Measurements from ENCODE around the gene CYP2J2.
A peak's percentile ranks its signal among the peaks of the same experiment; 100 is the strongest.
"Not testable (repeated sequence)": the region's sequence is repeated elsewhere in the genome, so short reads cannot be mapped to it uniquely, and the experiment has no call there.

Gene CYP2J2

DNA sequence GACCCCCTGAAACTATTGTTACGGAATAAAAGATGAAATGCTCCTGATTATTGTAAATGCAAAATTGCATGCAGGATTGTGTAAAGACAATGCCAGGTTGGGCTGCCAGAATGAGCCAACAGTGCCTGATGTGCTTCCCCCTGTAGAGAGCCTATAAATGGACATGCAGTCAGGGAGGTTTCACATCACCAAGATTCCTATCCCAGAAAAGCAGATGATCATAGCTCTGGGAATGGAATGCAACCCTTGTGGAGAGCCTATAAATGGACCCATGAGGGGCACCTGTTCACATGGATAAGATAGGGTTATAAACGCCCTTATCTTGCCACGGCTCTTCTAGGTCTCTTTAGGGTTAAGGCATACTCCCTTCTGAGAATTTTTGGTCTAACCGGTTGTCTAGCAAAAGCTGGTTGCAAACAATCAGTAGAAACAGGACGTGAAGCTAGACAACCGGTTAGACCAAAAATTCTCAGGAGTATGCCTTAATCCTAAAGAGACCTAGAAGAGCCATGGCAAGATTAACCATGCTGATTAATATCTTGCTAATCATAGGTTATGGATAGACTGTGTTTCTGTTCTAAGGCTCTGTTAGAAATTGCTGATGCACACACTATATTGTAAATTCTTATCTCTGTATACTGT lies 5.2 kb downstream of the CYP2J2 start:
- not testable (repeated sequence) for DNase-seq (ENCODE audit: low read depth in 2 of 2)

DNA sequence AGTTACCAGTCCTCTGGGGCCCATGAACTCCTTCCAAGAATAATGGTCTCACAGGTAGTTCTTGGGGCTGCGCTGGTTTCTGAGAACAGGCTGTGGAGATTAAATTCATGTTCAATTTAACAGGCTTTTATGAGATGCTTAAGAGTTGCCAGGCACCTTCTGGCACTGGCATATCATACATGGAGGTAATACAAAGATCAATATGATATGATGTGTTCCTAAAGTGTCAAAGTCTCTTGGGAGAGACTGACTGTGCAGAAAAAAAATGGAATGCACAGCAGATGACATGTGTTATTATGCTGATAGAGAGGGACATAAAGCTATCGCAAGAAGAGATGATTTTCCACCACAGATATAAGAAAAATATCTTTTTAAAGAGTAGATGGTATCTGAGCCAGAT lies 6.8 kb downstream of the CYP2J2 start:
- no peak for DNase-seq (ENCODE audit: low read depth in 2 of 2)

DNA sequence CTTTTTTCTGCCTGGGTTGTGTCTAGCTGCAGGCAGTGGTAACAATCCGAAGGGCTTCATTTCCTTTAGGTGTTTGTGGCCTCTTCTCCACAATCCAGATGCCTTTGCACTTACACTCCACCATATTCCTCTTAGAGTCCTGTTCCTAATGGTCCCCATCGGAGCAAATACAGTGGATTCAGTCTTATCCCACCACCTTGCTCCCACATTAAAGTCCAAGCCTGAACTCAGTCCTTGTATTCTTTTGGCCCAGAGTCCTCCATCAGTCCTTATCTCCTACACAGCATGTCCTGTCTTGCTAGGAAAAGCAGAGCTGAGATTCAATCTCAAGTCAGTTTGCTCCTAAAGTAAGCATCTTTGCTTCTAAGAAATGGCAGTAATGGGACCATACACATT lies 8.8 kb downstream of the CYP2J2 start:
- DNase-seq (ENCODE audit: low read depth in 2 of 2): no peak

DNA sequence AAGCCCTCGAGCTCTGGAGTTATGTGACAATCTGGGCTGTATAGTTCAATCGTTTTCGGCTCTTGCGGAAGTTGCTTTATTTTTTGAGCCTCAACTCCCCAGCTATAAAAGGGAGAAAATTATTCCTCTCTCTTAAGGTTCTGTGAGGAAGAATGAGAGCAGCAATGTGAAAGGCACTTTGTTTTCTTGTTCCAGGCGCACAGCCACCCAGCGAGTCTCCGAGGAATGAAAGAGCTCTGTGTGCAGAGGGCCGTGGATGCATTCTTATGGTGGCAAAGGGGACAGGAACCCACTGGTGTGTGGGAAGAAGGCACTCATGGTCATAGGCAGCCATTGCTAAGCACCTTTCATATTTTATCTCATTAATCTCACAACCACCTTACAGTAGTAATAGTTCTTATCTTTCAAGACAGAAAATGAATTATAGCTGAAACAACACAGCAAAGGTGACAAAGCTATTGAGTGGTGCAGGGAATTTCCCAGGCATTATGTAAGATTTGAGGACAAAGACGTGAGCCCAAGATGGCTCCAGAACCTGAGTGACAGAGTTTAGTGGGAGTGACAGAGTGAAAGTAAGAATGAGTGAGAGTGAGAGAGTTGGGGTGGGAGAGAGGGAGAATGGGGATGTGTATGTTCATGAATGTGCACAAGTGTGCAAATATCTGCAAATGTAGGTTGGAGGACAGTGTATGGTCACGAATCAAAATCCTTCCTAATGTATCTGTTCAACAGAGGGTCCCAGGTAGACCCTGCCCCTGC lies 9.4 kb downstream of the CYP2J2 start:
- DNase-seq (ENCODE audit: low read depth in 2 of 2): no peak

DNA sequence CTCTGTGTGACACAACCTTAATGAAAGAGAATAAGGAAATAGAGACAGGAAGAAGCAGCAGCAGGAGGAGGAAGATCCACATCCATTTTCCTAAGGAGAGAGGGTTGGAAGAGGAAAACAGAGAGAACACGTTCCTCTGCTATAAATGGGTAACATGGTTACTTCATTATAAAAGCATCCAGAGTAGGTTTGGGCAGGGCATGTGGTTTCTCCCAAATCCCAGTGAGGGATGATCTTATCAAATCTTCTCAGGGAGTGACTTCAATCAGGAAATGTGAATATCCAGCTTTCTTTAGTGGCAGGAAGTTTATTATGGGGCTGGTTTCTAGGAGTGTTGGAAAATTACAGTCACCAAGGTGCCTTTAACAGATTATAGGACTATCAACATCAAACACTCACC lies 11.1 kb downstream of the CYP2J2 start:
- no peak for DNase-seq (ENCODE audit: low read depth in 2 of 2)

DNA sequence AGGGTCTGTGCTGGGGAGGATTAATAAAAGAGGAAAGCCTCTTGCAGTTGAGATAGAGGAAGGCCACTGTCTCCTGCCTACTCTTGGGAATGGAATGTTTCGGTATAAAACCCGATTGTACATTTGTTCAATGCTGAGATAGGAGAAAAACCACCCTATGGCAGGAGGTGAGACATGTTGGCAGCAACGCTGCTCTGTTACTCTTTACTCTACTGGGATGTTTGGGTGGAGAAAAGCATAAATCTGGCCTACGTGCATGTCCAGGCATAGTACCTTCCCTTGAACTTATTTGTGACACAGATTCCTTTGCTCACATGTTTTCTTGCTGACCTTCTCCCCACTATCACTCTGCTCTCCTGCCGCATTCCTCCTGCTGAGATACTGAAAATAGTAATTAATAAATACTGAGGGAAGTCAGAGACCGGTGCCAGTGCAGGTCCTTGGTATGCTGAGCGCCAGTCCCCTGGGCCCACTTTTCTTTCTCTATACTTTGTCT lies 11.7 kb downstream of the CYP2J2 start:
- DNase-seq (ENCODE audit: low read depth in 2 of 2): not testable (repeated sequence)

DNA sequence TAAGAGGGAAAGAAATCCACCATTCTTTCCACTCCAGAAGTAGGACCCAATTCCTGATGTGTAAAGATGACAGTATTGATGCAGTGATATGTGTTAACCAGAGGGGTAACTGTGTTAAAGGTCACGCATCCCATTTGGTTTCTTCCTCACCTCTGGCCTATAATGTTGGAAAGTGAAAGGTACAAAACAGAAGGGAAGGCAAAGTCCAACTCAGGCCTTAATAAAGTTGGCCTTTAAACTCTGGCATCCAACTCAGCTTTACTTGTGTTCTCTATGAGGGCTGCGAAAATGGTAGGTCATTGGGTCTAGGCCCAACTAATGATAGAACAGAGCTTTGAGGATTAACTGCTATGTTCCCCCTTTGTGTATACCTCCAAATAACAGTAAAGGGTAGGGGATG lies 17.9 kb downstream of the CYP2J2 start:
- DNase-seq (ENCODE audit: low read depth in 2 of 2): no peak

DNA sequence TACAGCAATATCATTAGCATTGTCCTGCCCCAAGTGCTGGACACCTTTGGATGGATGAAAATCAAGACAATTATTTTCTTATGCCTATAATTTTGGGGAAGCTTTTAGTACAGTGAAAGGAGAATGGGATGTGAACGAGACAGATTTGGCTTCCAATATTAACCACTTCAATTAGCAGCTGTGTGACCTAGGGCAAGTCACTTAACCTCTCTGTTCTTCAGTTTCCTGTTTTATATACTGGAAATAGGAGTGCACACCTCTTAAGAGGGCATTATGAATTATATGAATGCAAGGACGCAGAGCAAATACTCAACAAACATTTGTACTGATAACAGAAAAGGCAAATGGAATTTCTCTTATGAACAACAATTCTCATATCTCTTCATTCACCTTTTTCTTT lies 18.5 kb downstream of the CYP2J2 start:
- no peak for DNase-seq (ENCODE audit: low read depth in 2 of 2)

DNA sequence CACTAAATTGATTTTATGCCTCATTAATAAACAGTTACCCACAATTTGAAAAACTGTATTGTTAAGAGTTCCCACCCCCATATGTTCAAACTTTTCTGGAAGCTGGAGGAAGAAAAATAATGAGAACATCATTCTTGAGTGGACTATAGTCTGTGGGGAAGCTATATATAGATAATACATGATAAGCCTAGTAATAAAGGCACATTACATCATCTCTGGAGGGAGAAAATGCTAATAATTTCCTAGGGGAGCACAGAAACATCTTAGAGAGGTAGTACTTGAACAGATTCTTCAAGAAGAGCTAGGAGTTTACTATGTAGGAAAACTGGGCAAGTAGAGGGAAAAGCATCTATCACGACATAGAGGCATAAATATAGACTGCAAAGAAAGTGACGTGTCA lies 19.6 kb downstream of the CYP2J2 start:
- no peak for DNase-seq (ENCODE audit: low read depth in 2 of 2)

DNA sequence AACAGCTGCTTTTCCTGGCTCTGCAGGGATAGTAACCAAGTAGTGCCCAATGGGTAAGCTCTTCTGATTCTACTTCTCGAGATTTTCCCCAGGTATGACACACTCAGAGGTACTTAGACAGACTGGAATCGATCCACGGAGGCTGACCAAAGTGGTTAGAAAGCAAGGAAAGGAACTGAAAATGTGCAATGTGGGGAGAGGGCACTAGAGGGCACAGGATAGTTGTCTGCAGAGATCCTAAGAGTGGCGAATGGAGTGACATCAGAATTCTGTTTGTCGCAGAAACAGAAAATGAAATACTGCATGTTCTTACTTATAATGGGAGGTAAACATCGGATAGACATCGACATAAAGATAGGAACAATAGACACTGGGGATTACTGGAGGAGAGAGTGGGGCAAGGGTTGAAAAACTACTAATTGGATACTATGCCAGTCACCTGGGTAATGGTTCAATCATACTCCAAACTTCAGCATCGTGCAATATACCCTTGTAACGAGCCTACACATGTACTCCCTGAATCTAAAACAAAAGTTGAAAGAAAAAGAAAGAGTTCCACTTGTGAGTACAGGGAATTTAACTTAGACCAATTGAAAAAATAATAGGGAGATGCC lies 23.3 kb downstream of the CYP2J2 start:
- DNase-seq (ENCODE audit: low read depth in 2 of 2): no peak

DNA sequence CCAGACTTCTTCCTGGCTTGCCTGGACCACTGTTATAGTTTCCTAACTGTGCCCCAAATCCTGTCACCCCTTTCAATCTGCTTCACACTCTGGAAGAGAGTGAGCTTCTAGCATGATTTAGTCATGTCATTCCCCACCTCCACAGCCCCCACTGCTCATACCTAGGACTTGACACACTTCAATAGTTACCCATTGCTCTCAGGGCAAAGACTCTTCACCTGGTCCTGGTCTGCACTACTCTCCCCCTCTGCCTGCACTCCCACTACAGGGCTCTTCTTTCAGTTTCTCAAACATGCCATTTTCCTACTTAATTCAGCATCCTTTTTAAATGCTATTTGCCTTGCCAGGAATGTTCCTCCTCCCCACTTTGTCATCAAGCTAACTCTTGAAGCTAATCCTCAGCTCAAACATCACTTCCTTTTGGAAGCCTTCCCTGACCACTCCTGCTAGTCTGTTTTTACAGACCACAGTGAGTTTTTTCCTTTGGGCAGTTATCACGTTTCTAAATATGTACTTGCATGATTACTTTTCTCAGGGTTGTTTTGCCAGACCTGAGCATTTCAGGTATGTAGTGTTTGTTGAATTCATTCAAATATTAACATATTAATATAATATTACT lies 24.7 kb downstream of the CYP2J2 start:
- no peak for DNase-seq (ENCODE audit: low read depth in 2 of 2)

DNA sequence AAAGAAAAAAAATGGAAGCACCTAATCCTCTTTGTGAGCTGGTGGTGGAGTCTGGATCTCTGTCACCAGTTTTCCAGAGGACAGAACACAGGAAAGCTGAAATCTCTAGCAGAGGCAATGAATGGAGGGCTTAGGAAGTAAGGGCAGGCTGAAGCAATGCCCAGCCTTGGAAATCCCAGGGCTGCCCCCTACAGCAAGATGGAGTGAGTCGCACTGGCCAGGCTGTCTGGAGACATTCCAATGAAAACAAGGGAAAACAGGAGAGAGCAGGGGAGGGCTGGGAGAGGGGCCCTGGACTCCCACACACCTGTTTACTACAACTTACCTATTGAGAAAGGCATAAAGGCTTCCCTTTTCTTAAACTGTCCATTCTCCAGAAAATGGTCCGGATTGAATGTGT lies 25.9 kb downstream of the CYP2J2 start:
- DNase-seq (ENCODE audit: low read depth in 2 of 2): no peak

DNA sequence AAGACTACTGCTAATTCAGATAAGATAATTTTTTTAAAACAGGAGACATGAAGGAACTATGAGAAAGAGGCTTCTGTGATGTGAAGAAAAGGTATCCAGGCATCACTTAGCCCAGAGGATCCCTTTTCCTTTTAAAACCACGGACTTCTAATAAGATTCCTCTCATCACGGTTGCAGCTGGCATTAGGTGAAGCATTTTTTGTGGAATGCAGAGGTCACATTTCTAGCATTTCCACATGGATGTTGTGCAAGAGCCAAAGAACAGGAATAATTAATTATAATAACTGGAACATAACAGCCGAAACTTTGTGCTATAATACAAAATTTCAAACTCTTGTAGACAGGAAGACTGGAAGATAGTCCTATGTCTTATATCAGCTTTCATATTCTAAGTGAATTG lies 27.6 kb downstream of the CYP2J2 start:
- DNase-seq (ENCODE audit: low read depth in 2 of 2): no peak

DNA sequence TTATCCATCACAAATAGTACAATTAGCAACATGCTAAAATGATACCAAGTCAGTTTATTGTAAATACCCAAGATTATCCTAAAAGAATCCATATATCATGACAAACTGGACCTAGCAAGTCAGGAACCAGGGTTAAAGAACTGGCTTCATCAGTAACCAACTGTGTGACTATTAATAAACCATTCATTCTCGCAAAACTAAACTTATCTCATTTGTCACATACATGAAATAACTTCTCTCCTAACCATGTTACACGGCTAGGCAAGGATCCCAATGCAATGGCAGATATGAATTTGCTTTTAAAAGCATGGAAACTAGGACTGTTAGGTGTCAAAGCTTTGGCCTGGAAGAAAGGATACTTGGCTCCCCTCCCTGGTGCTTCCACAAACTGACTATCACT lies 29.4 kb downstream of the CYP2J2 start:
- no peak for DNase-seq (ENCODE audit: low read depth in 2 of 2)

DNA sequence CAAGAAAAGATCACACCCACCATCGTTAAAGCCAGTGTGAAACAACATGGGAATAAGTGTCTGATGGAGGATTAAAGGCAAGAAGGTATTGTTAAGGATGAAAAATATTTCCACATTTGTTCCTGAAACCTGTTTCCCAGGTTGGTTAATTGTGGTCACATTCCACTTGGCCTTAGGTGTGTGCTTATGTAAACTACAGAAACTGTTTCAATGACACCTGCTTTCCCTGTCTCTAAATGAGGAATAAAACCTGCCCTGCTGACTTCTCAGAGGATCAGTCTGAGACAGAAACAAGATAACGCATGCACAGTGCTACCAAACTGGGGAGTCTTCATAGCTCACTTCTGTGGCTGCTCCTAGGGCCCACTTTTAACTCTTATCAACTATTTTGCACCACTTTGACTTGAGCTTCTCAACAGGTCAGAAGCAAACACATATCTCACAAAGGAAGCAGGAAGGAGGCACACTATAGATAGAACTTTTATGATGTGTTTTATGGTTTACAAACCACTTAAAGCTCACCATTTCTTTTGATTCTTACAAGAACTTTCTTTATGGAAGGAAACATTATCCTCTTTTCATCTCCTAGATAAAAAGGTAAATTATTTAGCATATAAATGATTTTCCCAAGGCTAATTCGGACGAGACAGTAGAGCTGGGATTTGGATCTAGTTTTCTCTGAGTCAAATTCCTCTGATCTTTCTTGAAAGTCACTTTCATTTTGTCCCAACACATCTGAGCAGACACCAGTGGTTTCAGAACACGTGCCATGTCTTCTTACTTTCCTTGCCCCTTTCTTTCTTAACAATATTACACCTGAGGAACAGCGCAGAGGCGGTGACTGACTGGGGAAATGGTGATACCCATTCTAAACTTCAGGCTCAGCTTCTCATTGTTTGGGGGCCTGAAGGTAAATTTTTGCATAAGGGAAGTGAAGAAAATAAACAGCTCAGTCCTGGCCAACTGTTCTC lies 33.4 kb downstream of the CYP2J2 start:
- no peak for DNase-seq (ENCODE audit: low read depth in 2 of 2)

DNA sequence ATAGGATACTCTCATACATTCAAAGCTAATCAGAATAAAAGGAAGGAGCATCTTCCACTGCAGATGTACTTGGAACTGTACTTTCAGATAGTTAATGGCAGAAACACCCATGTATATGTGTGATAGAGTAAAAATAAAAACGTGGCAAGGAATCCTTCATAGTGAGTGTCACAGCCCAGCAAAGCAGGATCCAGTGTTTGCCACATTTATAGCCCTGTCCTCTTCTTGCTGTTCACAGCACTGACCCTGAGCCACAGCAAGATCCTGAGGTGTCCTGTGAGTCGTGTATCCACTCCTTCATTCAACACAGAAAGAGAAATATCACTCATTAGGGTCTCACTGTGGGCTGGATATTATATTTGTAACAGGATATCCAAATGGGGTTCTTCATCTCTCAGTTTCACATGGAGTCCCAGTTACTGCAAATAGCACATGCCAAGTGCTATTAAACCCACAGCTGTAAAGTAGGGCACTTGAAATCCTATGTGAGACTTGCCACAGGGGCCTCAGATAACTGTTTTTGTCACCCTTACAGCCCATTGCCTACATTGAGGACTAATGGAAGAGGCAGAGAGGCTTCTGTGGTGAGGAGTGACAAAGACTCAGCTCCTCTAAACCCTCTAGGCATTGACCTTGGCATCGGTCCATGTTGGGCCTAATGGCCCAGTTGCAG lies 41.3 kb downstream of the CYP2J2 start:
- DNase-seq (ENCODE audit: low read depth in 2 of 2): no peak

DNA sequence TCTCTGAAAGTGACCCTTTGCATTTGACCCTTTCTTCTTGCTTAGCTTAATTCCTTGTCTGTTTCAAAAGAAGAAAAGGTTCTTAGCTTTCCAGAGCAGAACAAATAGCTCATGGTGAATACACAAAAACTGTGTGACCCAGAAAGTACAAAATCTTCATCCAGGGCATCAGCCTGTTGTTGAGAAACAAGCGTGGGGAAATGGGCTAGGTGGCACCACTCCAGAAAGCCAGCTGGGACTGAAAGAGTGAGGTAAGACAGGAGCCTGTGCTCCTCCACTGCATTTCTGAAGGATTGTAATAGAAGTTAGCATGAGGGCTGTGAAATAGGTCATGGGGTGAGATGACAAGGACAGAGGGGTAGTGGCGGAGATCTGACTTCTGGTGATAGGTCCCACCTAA lies 45.8 kb downstream of the CYP2J2 start:
- no peak for DNase-seq (ENCODE audit: low read depth in 2 of 2)

DNA sequence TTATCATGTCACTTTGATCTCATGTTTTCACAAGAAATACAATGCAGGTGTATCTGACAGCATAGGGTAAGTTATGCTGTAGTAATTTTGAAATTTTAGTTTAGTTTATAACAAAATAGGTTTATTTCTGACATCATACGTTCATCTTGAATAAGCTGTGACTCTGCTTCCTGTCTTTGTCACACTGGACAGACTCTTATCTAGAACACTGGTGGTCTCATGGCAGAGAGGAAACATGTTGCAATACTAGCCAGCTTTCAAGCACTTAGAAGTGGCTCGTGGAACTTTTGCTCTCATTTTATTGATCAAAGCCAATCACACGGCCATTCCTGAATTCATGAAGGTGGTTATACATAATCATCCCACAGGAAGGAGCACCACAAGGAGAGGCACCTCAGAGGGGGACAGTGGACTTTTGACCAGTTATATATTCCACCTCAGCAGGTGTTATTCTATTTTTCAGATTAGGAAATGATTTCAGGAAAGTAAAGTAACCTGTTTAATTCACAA lies 46.5 kb downstream of the CYP2J2 start:
- no peak for DNase-seq (ENCODE audit: low read depth in 2 of 2)

DNA sequence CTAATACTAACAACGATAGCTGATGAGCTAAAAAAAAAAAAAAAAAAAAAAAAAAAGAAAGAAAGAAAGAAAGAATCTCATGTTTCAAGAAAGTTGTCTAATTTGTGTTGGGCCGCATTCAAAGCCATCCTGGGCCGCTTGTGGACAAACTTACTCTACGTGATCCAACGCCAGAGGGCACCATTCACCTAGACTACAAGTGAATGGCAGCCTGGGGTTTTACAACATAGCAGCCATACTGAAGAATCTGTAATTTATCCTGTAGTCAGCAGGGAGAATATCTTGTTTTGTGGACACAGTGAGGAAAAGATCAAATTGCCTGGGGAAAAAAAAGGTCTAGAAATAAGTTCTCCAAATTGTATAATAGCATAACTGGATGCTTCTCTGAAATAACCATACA lies 47.0 kb downstream of the CYP2J2 start:
- DNase-seq (ENCODE audit: low read depth in 2 of 2): peak; percentile 4 to 7

DNA sequence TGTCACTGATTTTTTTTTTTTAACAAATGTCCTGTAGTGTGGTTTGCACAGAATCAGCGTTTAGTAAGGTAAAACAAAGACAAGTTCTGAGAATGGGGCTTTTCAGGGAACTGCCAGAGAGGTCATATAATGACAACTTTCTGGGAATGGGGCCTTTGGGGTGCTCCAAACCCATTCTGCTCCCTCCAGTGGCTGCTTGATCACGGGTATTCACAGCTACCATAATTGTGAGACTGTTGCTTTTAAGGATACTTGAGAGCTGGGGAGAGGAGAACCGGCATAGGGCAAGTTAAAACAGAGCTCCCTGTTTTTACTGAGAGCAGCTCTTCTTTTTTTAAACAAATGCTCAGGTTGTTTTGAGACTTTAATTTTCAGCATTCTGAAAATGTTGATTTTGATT lies 48.2 kb downstream of the CYP2J2 start:
- DNase-seq (ENCODE audit: low read depth in 2 of 2): no peak

All from stimulated activated CD8-positive, alpha-beta memory T cell treated with anti-CD3 and anti-CD28 coated beads, Interleukin-15, amount 100 ng/mL, for 48 hours (primary cell).